HG03039 (cell line): Measurements from ENCODE around the gene PMEPA1.

Source experiments
- ATAC-seq: cut with Tn5 transposase; IDR thresholded peaks from one replicate; pipeline ENCODE4 v1.9.1; 2021; ENCODE audit warnings: mild to moderate bottlenecking, moderate library complexity; ENCODE audit not compliant: unreplicated experiment

The PMEPA1 gene

DNA sequence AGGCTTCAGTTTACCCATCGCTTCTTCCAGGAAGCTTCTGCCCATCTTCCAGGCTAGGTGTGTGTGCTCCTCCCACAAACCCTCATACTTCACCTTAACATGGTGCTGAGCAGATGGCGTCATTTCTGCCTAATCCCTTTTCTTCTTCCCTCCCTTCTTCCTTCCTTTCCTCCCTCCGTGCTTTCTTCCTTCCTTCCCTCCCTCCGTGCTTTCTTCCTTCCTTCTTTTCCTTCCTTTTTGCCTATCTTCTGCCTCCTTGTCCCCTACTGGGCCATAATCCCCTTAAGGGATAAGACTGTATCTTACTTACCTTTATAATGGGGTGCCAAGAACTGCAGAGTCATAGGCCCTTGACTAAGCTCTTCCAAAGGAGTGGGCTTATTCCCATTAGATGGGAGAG lies 27.5 kb upstream of the PMEPA1 start:
- ATAC-seq = no peak

DNA sequence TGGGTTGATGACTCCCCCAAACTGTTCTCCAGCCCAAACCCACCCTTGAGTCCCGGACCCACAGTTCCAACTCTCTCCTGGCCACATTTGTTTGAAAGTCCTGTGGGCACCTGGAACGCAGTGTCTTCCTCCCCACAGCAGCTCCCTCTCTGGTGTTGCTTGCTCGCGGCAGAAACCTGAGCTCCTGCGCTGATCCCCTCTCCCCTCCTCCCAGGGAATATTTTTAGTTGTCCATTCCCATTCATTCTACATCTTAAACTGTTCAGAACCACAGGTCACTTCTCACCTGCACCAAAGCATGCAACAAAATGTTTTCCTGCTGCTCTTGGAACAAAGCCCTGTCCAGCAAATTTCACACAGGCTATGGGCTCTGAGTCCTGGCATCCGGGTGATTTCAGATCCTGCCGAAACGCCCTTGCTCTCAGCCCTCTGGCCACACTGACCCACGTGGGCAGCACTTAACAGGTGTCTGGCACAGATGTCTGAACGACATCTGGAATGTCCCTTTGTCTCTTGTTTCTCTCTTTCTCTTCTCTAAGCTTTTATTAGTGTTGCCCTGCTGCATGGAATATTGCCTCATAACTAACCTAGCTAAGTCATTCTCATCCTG lies 27.0 kb upstream of the PMEPA1 start:
- ATAC-seq = no peak

DNA sequence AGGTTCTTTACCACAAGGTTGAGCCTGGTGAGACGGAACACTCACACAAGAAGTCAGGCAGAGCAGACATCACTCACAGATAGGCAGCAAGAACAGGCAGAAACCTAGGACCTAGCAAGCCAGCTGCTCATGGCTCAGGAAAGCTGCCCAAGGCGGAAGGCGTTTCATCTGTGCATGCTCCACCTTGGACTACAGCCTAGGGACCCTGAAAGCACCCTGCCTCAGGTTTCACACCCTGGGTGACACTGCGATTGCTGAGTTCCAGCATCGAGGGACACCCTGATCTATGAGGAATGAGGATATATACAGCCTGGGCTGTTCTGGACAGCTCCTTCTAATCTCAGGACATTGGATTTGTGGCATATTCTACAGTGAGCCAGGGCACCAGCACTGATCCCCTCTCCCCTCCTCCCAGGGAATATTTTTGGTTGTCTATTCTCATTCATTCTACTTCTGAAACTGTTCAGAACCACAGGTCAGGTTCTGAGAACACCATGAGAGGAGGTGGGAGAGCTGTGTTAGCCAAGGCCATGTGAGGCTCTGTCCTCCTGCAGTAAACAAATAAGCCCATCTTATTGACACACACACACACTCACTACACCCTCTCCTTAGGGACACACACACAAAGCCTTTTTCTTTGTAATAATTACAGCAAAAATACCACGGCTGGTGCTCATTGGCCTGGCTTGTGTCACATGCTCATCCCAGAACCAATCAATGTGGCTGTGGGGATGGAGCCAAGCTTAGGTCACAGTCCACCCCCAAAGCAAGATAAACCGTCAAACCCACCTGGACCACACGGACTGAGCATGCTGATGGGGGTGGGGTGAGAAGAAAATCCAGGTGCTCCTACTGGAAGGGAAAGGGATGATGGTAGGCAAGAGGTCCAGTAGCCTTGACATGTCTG lies 26.3 kb upstream of the PMEPA1 start:
- peak; percentile 44 for ATAC-seq

DNA sequence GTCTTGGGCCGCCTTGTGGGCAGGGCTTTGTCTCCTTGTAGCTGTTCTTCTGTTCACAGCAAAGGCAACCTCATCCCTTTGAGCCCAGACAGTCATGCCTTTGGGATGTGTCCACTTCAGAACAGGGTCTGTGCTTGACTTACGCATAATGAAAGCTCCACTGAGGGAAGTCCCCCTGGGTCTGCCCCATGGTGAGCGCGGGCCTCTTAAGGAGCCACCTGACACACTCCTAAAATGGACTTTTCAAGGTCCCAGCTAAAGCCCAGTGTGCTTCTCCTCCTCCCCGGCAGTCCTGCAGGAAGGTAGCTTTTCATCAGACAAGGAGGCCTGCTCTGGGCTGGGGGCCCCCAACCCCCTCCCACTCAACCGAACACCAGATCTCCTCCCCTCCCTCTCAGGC lies 24.9 kb upstream of the PMEPA1 start:
- ATAC-seq = no peak

DNA sequence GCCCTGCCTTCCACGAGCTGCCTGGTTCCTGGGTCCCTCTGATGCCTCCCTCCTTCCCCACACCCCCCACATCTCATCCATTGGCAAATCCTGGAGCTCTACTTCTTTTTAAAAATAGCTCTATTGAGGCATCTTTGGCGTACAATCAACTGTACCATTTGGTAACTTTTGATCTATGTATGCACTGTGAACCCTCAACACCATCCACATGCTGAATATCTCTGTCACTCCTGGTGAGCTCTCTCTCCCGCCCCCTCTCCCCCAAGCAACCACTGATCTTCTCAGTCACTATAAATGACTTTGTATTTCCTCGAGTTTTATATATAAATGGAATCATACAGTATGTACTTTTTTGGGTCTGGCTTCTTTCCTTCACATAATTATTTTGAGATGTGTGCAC lies 22.4 kb upstream of the PMEPA1 start:
- ATAC-seq = no peak

DNA sequence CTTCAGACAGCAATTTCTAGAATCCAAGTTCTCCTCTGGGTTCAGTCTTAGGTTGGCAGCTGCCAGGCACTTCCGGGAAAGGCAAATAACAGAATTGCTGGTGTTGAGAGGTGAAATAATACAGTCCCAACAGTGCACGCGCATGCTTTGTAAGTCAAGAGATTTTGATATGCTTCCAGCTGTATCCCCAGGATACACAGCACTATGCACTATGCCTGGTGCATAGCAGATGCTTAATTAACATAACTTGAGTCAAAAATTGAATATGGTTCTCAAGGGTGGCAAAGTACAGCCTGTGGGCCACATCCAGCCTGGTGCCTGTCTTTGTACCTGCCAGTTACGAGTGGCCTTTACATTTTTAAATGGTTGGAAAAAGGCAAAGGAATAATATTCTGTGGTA lies 18.9 kb upstream of the PMEPA1 start:
- ATAC-seq = no peak

- no peak for ATAC-seq
These were observed 18.0 kb upstream of the PMEPA1 start for GRCh38 chr20:57727863-57728262.

DNA sequence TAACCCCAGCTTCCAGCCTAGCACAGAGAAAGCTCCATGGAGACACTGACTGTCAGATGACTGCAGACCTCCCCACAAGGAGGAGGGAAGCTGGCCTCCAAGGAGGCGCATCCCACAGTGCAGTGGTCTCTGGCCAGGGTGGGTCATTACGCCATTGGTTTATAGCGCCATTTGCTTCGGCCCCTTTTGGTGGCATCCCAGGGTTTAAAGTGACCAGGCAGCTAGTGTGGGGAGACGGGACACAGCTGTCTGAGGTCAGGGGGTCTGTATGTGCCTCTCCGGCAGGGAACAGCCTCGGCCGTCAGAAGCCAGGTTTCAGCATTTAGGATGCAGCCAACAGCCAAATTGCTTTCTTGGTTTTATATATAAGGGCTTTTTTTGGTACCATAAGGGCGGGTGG lies 15.8 kb upstream of the PMEPA1 start:
- no peak for ATAC-seq

GRCh38 chr20:57724610-57725405 lies 15.0 kb upstream of the PMEPA1 start:
- no peak for ATAC-seq

- ATAC-seq = no peak
These were observed 14.0 kb upstream of the PMEPA1 start for GRCh38 chr20:57723816-57724215.

GRCh38 chr20:57719951-57720350 lies 10.1 kb upstream of the PMEPA1 start:
- ATAC-seq = no peak

DNA sequence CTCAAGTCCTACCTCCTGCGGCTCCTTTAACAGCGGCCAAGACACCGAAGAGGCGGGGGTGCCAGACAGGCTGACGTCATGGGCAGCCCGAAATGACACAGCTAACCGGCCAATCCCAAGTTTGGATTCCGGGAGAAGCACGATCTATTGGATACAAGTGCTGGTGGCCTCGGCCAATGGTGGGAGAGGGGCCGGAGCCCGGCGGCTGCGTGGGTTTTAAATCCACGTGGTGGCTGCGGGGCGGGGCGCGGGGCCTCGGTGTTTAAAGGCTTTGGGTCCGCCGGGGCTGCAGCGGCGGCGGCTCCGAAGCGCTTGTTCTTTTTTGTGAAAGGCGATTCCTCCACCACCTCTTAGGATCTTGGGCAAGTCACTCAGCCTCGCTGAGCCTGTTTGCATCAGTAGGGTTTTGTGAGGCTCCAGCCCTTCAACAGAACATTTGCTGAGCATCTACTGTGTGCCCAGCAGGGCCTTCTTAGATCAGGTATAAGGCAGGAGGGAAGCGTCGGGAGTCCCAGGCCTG lies 8.7 kb upstream of the PMEPA1 start:
- ATAC-seq = peak; percentile 91

DNA sequence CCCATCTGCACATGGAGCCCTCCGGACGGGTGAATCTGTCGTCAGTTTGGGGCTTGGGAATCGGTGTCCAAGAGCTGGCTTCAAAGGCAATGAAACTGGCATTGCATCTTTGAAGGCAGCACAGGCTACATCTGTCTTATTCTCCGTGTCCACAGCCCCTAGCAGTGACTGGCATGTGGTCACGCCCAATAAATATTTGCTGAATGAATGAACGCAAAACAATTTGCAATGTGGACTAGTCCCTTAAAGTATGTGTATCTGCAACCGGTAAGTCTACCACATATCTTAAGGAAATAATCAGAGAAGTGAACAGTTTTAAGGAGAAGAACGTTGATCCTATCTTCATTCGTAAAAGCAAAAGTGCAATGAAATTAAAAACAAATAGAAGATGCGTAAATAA lies 8.0 kb upstream of the PMEPA1 start:
- ATAC-seq = no peak

- ATAC-seq = no peak
These were observed 7.1 kb upstream of the PMEPA1 start for GRCh38 chr20:57716901-57717300.

- no peak for ATAC-seq
These were observed 6.4 kb upstream of the PMEPA1 start for GRCh38 chr20:57716202-57716601.

GRCh38 chr20:57715268-57715904 lies 5.6 kb upstream of the PMEPA1 start:
- ATAC-seq = no peak

DNA sequence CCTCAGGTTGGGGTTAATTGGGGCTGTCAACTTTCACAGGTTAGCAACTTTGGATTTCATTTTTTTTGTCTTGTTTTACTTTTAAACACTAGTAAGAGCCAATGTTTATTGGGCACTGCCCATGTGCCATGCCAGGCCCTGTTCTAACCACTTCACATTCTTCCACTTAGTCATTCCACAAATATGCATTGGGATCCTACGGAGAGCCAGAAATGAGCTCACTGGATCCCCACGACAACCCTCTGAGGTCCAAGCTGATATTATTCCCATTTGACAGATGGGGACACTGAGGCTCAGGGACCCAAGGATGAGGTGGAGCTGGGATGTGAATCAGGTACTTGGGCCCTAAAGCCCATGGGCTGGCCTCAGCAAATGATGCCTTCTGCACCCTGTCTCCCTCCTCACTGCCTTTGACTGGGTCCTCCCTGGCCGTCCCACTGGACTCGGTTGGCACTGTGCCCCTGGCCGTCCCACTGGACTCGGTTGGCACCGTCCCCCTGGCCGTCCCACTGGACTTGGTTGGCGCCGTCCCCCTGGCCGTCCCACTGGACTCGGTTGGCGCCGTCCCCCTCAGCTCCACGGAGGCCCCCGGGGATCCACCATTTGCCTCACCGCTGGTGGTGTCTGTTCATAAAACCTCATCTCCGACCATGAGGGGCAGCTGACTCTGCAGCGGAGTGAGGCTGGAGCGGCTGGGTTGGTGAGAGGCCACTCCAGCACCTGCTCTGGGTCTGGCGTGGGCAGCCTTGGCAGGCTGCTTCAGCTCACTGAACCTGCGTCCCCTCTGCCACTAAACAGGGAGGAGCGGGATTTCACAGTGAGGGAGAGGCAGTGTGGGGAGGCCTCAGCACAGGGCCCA lies 4.8 kb upstream of the PMEPA1 start:
- no peak for ATAC-seq

GRCh38 chr20:57713951-57714350 lies 4.1 kb upstream of the PMEPA1 start:
- ATAC-seq = no peak

DNA sequence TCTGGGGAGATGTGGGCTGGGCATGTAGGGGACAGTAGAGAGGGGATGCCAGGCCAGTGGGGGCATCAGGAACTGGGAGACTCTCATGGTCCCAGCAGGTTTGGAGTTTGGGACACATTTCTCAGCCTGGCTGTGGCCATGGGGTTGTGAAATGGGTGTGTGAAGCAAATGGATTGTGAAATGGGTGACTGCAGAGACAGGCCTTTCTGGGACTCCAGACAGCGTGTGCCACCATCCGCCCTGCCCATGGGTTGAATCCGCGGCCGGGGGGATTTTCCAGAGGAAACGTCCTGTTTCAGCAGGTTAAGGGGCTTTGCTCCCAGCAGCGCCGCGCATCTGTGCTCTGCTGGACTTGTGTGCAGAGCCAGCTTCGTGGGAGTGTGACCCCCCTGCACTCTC lies 3.7 kb upstream of the PMEPA1 start:
- no peak for ATAC-seq

GRCh38 chr20:57712851-57713504 lies 3.2 kb upstream of the PMEPA1 start:
- ATAC-seq = no peak
